Measurements from ENCODE around the gene TAS2R60. TPM values are rescaled to one million over a fixed set of nuclear protein-coding genes. Genes with fewer than 3 reads are reported as not detected.

TAS2R60 gene, protein sequence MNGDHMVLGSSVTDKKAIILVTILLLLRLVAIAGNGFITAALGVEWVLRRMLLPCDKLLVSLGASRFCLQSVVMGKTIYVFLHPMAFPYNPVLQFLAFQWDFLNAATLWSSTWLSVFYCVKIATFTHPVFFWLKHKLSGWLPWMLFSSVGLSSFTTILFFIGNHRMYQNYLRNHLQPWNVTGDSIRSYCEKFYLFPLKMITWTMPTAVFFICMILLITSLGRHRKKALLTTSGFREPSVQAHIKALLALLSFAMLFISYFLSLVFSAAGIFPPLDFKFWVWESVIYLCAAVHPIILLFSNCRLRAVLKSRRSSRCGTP
- total RNA-seq = not detected in 2 replicates

DNA sequence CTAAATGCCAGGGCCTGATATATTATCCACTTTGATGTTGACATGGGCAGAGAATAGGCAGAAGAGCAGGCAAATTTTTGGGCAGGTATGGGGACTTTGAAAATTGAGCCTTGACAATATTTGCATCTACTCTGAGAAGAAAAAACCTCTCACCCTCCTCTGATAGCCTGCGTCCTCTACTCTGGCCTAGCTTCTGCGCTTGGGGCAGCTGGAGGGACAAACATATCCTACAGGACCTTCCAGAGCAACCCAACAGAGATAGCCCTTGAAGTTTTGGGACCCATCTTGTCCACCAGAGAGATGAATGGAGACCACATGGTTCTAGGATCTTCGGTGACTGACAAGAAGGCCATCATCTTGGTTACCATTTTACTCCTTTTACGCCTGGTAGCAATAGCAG lies at the start of gene TAS2R60:
TAS2R60 (plus strand) TSS at position 301 of the 400 bp plus-strand sequence; CDS start at position 301, 0 bp downstream.

DNA sequence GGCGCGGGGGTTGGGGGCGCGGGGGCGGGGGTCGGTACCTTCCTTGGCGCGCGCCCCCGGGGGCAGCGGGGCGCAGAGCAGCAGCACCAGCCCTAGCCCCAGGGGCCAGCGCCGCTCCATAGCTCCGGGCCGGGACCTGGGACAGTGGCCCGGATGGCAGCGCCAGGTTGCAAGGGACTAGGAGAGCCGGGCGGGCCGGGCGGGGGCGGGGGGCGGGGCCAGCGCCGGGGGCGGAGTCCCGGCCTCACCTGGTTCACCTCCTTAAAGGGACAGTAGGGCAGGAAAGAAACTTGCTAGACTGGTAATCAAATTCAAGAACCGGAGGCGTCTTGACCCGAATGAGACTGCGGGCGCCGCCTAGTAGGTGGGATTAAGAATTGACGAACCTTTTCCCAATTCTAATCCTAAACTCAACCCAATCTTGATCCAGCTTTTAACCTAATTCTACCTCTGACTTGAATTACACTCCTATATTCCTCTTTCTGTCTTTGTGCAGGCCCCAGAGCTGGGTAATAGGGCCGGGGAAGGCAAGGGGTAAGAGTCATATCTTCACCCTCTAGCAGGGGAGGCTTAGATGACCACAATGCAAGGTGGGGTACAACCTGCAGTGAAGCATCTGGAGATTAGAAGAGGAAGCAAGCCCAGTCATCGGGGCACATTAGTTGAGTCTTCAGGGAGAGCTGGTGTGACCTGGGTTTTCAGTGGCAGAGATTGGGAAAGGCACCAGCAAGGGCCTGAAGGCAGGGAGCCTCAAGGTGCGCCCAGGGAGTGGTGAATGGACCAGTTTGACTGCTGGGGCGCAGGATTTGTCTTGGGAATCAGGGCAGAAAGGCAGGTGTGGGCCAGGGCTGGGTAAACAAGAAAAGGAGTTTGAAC lies 34.3 kb upstream of the TAS2R60 start, which contains the start of gene EPHA1:
EPHA1 (minus strand) TSS at position 171 of the 876 bp plus-strand sequence; CDS start at position 120, 51 bp downstream.

DNA sequence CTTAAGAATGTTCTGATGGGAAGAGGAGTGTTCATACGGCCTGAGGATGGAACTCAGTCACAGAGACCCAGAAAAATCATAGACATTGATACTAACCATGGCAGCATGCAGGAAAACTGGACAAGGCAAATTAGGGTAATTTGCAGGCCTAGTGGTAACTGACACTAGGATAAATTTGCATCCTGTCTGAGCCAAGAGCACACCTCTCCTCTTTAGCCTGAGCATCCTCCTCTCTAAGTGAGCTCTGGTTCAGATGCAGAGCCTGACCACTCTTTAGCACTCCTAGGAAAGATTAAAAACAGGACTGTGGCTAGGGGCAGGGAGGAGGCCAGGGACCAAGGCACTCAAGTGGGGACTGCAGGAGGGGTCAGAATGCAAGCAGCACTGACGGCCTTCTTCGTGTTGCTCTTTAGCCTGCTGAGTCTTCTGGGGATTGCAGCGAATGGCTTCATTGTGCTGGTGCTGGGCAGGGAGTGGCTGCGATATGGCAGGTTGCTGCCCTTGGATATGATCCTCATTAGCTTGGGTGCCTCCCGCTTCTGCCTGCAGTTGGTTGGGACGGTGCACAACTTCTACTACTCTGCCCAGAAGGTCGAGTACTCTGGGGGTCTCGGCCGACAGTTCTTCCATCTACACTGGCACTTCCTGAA lies 34.4 kb downstream of the TAS2R60 start, which contains the start of gene TAS2R41:
TAS2R41 (plus strand) TSS at position 373 of the 650 bp plus-strand sequence; CDS start at position 373, 0 bp downstream.

Other genes with a start within 250 kb of the TAS2R60 start
- gene TAS2R40, start 221.4 kb upstream of the TAS2R60 start, total RNA-seq = not detected in 2 replicates
- gene GSTK1, start 180.0 kb upstream of the TAS2R60 start, total RNA-seq = 61.1 and 78.7 TPM in 2 replicates
- under 0.01 and 0.61 TPM in 2 replicates for gene TMEM139, start 158.5 kb upstream of the TAS2R60 start, total RNA-seq
- 18.8 and 21.4 TPM in 2 replicates for gene CASP2, start 155.1 kb upstream of the TAS2R60 start, total RNA-seq
- not detected in 2 replicates for gene CLCN1, start 127.3 kb upstream of the TAS2R60 start, total RNA-seq
- 1.3 and 1.4 TPM in 2 replicates for gene FAM131B, start 80.7 kb upstream of the TAS2R60 start, total RNA-seq
- 23.9 and 29.9 TPM in 2 replicates for gene ZYX, start 62.1 kb upstream of the TAS2R60 start, total RNA-seq
- not detected in 2 replicates for gene EPHA1, start 34.6 kb upstream of the TAS2R60 start, total RNA-seq
- gene TAS2R41, start 34.4 kb downstream of the TAS2R60 start, total RNA-seq = not detected in 2 replicates
- 0.30 TPM in 1 of 2 replicates, not detected in the other for gene CTAGE15, start 128.3 kb downstream of the TAS2R60 start, total RNA-seq
- gene TCAF2, start 177.5 kb downstream of the TAS2R60 start, total RNA-seq = 3.6 and 8.4 TPM in 2 replicates